ENCODE measurements around the gene PHKA2. TPM values are rescaled to one million over a fixed set of nuclear protein-coding genes. Genes with fewer than 3 reads are reported as not detected.

Gene PHKA2
- total and polyA plus RNA-seq, 4 donors, result 14.2 to 34.3 (median 22.8) TPM

GRCh38 chrX:18961686-18962085, 22.2 kb downstream of the PHKA2 start:
- peaks cover 0 to 9% (median 0%) of the 10 kb centered on the region in 3 donors for H3K27me3 ChIP-seq (ENCODE audit: control insufficient read depth in 3 of 3, insufficient read depth in 3 of 3, low read length in 2 of 3)
- WGBS, 2 donors, result 19 to 56% methylated on average over 2 of the region's 2 CpGs
- no peaks in the 10 kb centered on the region for H3K9me3 ChIP-seq (ENCODE audit: control insufficient read depth in 4 of 4, insufficient read depth in 3 of 4, low read length in 3 of 4)
- no peaks in the 10 kb centered on the region for H3K36me3 ChIP-seq (ENCODE audit: control insufficient read depth in 4 of 4, insufficient read depth in 4 of 4, low read length in 4 of 4)
- H3K4me1 ChIP-seq (ENCODE audit: control insufficient read depth in 5 of 5, insufficient read depth in 5 of 5, low read length in 5 of 5), result peaks cover 0 to 2% (median 0%) of the 10 kb centered on the region in 5 donors
- no peak overlapping the region for H3K9ac ChIP-seq (ENCODE audit: insufficient read depth in 1 of 2, low read length in 2 of 2)
- H3K27ac ChIP-seq (ENCODE audit: low read depth in 1 of 2, low read length in 1 of 2), result no peak overlapping the region
- TF ChIP-seq CTCF (IDR thresholded peaks at IDR 0.05; ENCODE audit: control extremely low read depth, extremely low read depth), result no peak
- ATAC-seq (ENCODE audit: insufficient read depth, low FRiP score) (no peak), DNase-seq (no peak)
- no peak overlapping the region for H3K4me3 ChIP-seq

GRCh38 chrX:18956303-18957032, 27.4 kb downstream of the PHKA2 start:
- no peak overlapping the region for H3K27ac ChIP-seq (ENCODE audit: low read depth in 1 of 2, low read length in 1 of 2)
- no peak overlapping the region for H3K9ac ChIP-seq (ENCODE audit: insufficient read depth in 1 of 2, low read length in 2 of 2)
- TF ChIP-seq CTCF (IDR thresholded peaks at IDR 0.05; ENCODE audit: control extremely low read depth, extremely low read depth), result no peak
- DNase-seq (no peak), ATAC-seq (ENCODE audit: insufficient read depth, low FRiP score) (no peak)
- peaks cover 0 to 1% (median 0%) of the 10 kb centered on the region in 5 donors for H3K4me1 ChIP-seq (ENCODE audit: control insufficient read depth in 5 of 5, insufficient read depth in 5 of 5, low read length in 5 of 5)
- no peak overlapping the region for H3K4me3 ChIP-seq
- H3K36me3 ChIP-seq (ENCODE audit: control insufficient read depth in 4 of 4, insufficient read depth in 4 of 4, low read length in 4 of 4), result no peaks in the 10 kb centered on the region
- no peaks in the 10 kb centered on the region for H3K27me3 ChIP-seq (ENCODE audit: control insufficient read depth in 3 of 3, insufficient read depth in 3 of 3, low read length in 2 of 3)
- peaks cover 0 to 2% (median 0%) of the 10 kb centered on the region in 4 donors for H3K9me3 ChIP-seq (ENCODE audit: control insufficient read depth in 4 of 4, insufficient read depth in 3 of 4, low read length in 3 of 4)
- WGBS, 2 donors, result 47 to 80% methylated on average over 7 of the region's 7 CpGs

GRCh38 chrX:18955676-18956075, 28.2 kb downstream of the PHKA2 start:
- no peak overlapping the region for H3K27ac ChIP-seq (ENCODE audit: low read depth in 1 of 2, low read length in 1 of 2)
- peaks cover 0 to 1% (median 0%) of the 10 kb centered on the region in 5 donors for H3K4me1 ChIP-seq (ENCODE audit: control insufficient read depth in 5 of 5, insufficient read depth in 5 of 5, low read length in 5 of 5)
- no peak overlapping the region for H3K9ac ChIP-seq (ENCODE audit: insufficient read depth in 1 of 2, low read length in 2 of 2)
- peaks cover 0 to 2% (median 0%) of the 10 kb centered on the region in 4 donors for H3K36me3 ChIP-seq (ENCODE audit: control insufficient read depth in 4 of 4, insufficient read depth in 4 of 4, low read length in 4 of 4)
- no peak for ATAC-seq (ENCODE audit: insufficient read depth, low FRiP score)
- 91 to 94% methylated on average over 4 of the region's 4 CpGs for WGBS, 2 donors
- DNase-seq, result no peak
- H3K4me3 ChIP-seq, result no peak overlapping the region
- peaks cover 0 to 2% (median 0%) of the 10 kb centered on the region in 4 donors for H3K9me3 ChIP-seq (ENCODE audit: control insufficient read depth in 4 of 4, insufficient read depth in 3 of 4, low read length in 3 of 4)
- H3K27me3 ChIP-seq (ENCODE audit: control insufficient read depth in 3 of 3, insufficient read depth in 3 of 3, low read length in 2 of 3), result no peaks in the 10 kb centered on the region
- TF ChIP-seq CTCF (IDR thresholded peaks at IDR 0.05; ENCODE audit: control extremely low read depth, extremely low read depth), result no peak

All from lung (tissue), 12 donors.